DMS53 treated with DMSO at 0.1 percent for 48 hours (cell line): ENCODE measurements around the gene ASB4.
"Not testable (repeated sequence)": the region's sequence is repeated elsewhere in the genome, so short reads cannot be mapped to it uniquely, and the experiment has no call there.

ENCODE experiments used
- DNase-seq: peaks from one replicate; lab custom pipeline; 2025; ENCODE audit not compliant: unreplicated experiment; lab: John Stamatoyannopoulos, UW

Gene ASB4

GRCh38 chr7:95478272-95479037 lies 7.3 kb upstream of the ASB4 start:
- peak; percentile 25 for DNase-seq

GRCh38 chr7:95479992-95480624 lies 5.6 kb upstream of the ASB4 start:
- no peak for DNase-seq

GRCh38 chr7:95481271-95482165 lies 4.2 kb upstream of the ASB4 start:
- DNase-seq: no peak

- no peak for DNase-seq
Observed at GRCh38 chr7:95482424-95482823, 3.3 kb upstream of the ASB4 start.

- DNase-seq: no peak
Observed at GRCh38 chr7:95490231-95490762, 4.6 kb downstream of the ASB4 start.

GRCh38 chr7:95491201-95491600 lies 5.5 kb downstream of the ASB4 start:
- DNase-seq: no peak

GRCh38 chr7:95491634-95492314 lies 6.0 kb downstream of the ASB4 start:
- DNase-seq: peak; percentile 48

GRCh38 chr7:95493247-95493646 lies 7.5 kb downstream of the ASB4 start:
- DNase-seq: no peak

GRCh38 chr7:95493844-95494243 lies 8.1 kb downstream of the ASB4 start:
- DNase-seq: no peak

- DNase-seq: no peak
Observed at GRCh38 chr7:95501261-95501832, 15.6 kb downstream of the ASB4 start.

GRCh38 chr7:95502403-95502802 lies 16.7 kb downstream of the ASB4 start:
- no peak for DNase-seq

GRCh38 chr7:95503271-95504131 lies 17.8 kb downstream of the ASB4 start:
- no peak for DNase-seq

- not testable (repeated sequence) for DNase-seq
Observed at GRCh38 chr7:95504132-95504588, 18.4 kb downstream of the ASB4 start.

- no peak for DNase-seq
Observed at GRCh38 chr7:95508780-95509179, 23.0 kb downstream of the ASB4 start.

GRCh38 chr7:95509199-95509598 lies 23.5 kb downstream of the ASB4 start:
- peak; percentile 18 for DNase-seq

- DNase-seq: peak; percentile 79
Observed at GRCh38 chr7:95511716-95512260, 26.0 kb downstream of the ASB4 start.

GRCh38 chr7:95517458-95517857 lies 31.7 kb downstream of the ASB4 start:
- no peak for DNase-seq

- no peak for DNase-seq
Observed at GRCh38 chr7:95517870-95518269, 32.1 kb downstream of the ASB4 start.

- no peak for DNase-seq
Observed at GRCh38 chr7:95520136-95520535, 34.4 kb downstream of the ASB4 start.
